Activated T-cell treated with anti-CD3 and anti-CD28 coated beads, Interleukin-2, amount 50 U/mL, for 1 hour (primary cell): ENCODE results near the gene PDIK1L.
"Not testable (repeated sequence)": the region's sequence is repeated elsewhere in the genome, so short reads cannot be mapped to it uniquely, and the experiment has no call there.

Experiments
- DNase-seq: peaks from one replicate; pipeline ENCODE4 v3.0.0-alpha.2; 2020

PDIK1L gene

GRCh38 chr1:26092422-26092821, 19.2 kb upstream of the PDIK1L start:
- no peak for DNase-seq

GRCh38 chr1:26093569-26093968, 18.1 kb upstream of the PDIK1L start:
- DNase-seq, result not testable (repeated sequence)

DNA sequence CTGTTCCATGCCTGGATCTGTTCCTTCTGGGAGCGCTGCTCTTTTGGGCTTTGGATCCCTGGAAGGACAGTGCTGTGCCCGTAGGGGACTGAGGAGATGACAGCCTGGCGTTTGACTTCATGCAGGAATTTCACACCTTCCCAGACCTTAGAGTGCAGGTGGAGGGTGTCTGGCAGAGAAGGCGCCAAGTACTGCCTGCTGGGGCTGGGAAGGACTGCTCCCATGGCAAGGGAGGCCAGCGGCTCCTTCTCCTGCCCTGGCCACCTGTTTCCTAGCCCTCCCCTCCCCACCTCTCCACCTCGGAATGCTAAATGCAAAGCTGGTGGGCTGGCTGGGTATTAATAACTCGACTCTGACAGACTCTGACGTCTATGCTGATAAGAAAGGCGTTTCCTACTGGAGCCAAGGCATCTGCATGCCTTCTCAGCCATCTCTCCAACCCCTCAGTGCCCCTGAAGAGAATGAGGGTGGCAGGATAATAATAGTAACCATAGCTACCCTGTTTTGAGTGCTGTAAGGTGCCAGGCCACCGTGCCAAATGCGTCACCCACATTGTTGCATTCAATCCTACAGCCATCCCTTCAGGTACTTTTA, 17.5 kb upstream of the PDIK1L start:
- DNase-seq, result no peak

DNA sequence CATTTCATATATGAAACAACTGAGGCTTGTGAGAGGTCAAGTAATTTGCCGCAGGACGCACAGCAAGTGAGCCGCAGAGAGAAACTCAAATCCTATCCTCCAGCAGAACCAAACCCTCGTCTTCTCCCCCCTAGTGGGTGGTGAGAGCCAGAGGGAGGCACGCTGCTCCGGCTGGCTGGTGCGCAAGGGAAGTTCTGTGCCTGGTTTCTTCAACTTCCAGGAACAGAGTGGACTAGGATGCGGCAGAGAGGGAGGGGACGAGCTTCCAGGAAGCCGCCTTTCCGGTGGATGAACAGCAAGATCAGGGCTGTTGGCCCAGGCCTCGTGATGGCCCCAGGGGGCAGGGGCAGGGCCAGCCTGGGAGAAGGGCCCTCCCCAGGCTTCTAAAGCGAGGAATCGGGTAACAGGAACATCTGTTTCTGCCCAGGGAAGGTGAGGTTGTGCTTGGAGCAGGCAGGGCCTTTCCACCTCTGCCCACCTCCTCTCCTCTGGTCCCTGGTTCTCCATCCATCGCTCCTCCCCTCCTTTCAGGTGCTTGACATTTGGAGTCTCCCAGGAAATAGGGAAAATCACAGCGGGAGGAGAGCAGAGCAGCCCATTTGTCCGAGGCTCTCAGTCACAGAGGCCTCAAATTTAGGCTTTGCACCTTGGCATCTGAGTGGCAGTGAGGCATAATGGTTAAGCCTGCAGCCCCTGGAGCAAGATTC, 16.8 kb upstream of the PDIK1L start:
- no peak for DNase-seq

DNA sequence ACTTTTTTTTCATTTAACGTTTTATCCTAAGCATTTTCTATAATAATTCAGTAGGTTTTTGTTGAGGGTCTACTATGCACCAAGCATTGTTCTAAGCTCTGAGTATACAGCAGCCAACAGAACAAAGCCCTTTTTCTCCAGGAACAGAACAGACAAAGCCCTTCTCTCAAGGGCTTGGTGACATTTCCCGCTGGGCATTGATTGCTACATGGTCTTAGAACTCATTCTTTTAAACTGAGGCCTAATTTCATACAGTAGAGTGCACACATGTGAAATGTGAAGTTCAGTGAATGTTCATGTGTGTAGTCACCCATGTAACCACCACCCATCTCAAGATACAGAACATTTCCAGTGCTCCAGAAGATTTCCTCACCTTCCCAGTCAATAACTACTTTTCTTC, 15.2 kb upstream of the PDIK1L start:
- no peak for DNase-seq

- no peak for DNase-seq
These were observed 13.9 kb upstream of the PDIK1L start for GRCh38 chr1:26097696-26098095.

GRCh38 chr1:26098602-26099001, 13.0 kb upstream of the PDIK1L start:
- DNase-seq, result no peak

- no peak for DNase-seq
These were observed 11.8 kb upstream of the PDIK1L start for GRCh38 chr1:26099780-26100179.

- DNase-seq, result not testable (repeated sequence)
These were observed 11.4 kb upstream of the PDIK1L start for GRCh38 chr1:26100204-26100603.

DNA sequence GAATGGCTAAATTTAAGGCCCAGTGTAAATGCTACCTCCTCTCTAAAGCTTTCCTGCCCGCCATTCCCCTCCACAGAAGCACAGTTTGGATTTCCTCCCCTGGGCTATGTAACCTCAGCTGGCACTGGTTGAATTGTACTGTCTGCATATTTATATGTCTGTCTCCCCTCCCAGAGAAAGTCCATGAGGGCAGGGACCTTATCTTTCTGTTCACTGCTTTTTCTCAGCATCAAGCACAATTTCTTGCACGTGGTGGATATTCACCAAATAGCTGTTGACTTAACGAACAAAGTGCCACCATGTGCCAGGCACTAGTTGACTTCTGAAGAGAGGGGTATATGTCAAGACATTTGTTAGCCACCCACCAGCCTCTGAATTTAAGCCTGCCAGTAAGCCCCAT, 9.5 kb upstream of the PDIK1L start:
- no peak for DNase-seq

DNA sequence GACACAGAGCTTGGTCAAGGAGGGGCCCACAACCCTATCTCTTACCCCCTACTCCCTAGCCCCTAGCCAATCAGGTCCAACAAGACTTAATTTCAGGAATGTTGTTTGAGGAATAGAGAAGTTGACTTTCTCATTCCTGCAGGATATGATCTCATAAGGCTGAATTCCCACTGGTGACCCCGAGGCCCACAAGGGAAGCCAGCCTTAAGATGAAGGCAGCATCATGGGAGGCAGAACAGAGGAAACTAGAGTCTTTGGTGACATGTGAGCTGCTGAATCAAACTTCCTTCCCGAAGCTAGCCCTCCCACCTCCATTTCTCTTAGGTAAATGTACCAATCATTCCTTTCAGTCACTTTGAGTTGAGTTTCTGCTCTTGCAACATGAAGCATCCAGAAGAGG, 9.1 kb upstream of the PDIK1L start:
- DNase-seq, result no peak

DNA sequence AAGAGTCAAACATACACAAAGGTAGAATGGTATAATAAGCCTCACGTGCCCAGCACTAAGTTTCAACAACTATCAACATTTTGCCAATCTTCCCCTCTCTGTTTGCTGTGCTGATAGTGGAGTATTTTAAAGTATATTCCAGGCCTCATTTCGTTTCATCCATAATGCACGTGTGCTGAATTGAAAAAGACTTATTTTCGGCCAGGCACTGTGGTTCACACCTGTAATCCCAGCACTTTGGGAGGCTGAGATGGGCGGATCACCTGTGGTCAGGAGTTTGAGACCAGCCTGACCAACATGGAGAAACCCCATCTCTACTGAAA, 6.4 kb upstream of the PDIK1L start:
- DNase-seq, result not testable (repeated sequence)

GRCh38 chr1:26109229-26110164, 2.1 kb upstream of the PDIK1L start:
- no peak for DNase-seq

DNA sequence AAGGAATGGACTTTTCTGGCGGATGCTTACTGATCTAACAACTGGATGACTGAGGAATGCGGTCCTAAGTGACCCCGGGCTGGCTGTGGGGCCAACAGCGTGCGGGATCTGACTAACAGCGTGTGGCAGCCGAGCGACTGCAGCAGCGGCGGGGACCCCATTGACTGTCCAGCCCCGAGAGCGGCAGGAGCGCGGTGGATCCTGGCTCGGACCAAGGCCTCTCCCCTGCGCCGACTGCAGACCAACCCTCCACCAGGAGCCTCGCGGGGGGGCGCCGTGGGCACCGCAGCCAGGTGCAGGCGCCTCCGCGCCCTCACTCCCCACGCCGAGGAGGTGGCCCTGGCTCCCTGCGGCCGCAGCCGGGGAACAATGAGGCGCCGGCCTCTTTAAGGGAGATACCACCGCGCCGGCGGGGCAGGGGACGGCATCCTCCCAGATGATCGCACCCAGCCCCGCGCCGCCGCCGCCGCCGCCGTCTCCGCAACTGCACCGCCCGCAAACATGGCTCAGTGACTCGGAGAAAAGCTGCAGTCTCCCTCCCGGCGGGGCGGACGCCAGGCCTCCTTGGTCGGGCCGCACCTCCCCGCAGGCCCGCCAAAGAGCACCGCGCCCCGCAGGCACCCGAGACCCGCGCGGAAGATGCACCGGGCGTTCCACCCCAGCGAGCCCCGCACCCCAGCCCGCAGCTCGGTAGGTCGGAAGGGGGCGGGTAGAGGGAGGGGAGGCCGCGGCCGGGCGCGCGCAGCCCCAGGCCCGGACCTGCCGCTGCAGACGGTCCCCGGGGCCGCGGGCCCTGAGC, 694 bp upstream of the PDIK1L start:
- DNase-seq, result peak; percentile 79

- DNase-seq, result no peak
These were observed 767 bp downstream of the PDIK1L start for GRCh38 chr1:26112407-26112775.

DNA sequence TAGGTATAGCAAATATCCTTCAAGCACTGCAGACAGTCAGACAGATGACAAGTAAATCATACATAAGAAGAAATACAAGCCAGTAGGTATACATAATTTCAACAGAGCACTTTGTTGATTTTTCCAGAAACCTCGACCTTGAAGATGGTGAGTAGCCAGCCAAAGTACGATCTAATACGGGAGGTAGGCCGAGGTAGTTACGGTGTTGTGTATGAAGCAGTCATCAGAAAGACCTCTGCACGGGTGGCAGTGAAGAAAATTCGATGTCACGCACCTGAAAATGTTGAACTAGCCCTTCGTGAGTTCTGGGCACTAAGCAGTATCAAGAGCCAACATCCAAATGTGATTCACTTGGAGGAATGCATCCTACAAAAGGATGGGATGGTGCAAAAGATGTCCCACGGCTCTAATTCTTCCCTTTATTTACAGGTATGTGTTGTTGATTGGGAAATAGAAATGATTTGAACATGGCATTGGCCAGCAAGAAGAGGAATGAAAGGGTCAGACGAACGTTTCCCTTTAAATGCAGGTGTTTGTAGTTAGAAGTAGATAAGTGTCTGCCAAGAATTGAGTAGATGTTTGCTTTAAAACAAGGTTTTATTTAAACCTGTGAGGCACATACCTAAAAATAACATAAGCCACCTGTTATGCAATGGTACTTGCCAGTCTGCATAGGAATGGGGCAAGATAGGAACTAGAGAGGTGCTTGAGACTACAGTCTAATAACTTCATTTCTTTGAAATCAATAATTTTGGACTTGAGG, 2.7 kb downstream of the PDIK1L start:
- no peak for DNase-seq

- no peak for DNase-seq
These were observed 8.4 kb downstream of the PDIK1L start for GRCh38 chr1:26119892-26120608.

DNA sequence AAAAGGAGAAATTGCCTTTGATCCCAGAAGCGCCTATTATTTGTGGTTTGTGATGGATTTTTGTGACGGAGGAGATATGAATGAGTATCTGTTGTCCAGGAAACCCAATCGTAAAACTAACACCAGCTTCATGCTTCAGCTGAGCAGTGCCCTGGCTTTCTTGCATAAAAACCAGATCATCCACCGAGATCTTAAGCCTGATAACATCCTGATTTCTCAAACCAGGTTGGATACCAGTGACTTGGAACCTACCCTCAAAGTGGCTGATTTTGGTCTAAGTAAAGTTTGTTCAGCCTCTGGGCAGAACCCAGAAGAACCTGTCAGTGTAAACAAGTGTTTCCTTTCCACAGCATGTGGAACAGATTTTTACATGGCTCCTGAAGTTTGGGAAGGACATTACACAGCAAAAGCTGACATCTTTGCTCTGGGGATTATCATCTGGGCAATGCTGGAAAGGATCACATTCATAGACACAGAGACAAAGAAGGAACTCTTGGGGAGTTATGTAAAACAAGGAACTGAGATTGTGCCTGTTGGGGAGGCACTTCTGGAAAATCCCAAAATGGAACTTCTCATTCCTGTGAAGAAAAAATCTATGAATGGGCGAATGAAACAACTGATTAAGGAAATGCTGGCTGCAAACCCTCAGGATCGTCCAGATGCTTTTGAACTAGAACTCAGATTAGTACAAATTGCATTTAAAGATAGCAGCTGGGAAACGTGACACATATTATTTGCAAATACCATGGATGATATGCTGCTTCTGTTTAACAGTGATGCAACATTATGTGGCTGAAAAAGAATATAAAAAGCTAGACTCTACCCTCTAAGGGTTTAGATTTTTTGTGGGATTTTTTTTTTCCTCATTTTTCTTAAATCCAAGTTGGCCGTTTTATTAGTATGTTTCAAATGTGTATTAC, 10.5 kb downstream of the PDIK1L start:
- DNase-seq, result no peak

GRCh38 chr1:26122988-26123973, 11.7 kb downstream of the PDIK1L start:
- no peak for DNase-seq
